HG03565 (cell line): ENCODE measurements around the gene KCNK7.

ENCODE experiments used
- ATAC-seq: cut with Tn5 transposase; IDR thresholded peaks from one replicate; pipeline ENCODE4 v1.9.1; 2021; ENCODE audit warnings: mild to moderate bottlenecking, moderate library complexity; ENCODE audit not compliant: unreplicated experiment

The KCNK7 gene

GRCh38 chr11:65558930-65559509 is 36.6 kb downstream of the KCNK7 start:
- no peak for ATAC-seq

- no peak for ATAC-seq
These were observed 37.3 kb downstream of the KCNK7 start, which contains the start of gene LTBP3 for GRCh38 chr11:65558002-65558929. LTBP3 (minus strand) TSS chr11:65558359; CDS start chr11:65557959, 400 bp downstream.

GRCh38 chr11:65557280-65558001 is 38.2 kb downstream of the KCNK7 start:
- ATAC-seq = no peak

- no peak for ATAC-seq
These were observed 38.9 kb downstream of the KCNK7 start for GRCh38 chr11:65556470-65557279.

GRCh38 chr11:65555693-65556231 is 39.8 kb downstream of the KCNK7 start:
- ATAC-seq = no peak

- ATAC-seq = no peak
These were observed 40.7 kb downstream of the KCNK7 start for GRCh38 chr11:65554842-65555430.

GRCh38 chr11:65554057-65554818 is 41.4 kb downstream of the KCNK7 start:
- no peak for ATAC-seq

GRCh38 chr11:65553301-65554001 is 42.1 kb downstream of the KCNK7 start:
- no peak for ATAC-seq

GRCh38 chr11:65552388-65552951 is 43.1 kb downstream of the KCNK7 start:
- no peak for ATAC-seq

- no peak for ATAC-seq
These were observed 43.8 kb downstream of the KCNK7 start for GRCh38 chr11:65551572-65552387.

GRCh38 chr11:65549096-65549495 is 46.5 kb downstream of the KCNK7 start:
- ATAC-seq = no peak

- no peak for ATAC-seq
These were observed 47.2 kb downstream of the KCNK7 start for GRCh38 chr11:65548395-65548794.

- no peak for ATAC-seq
These were observed 48.0 kb downstream of the KCNK7 start for GRCh38 chr11:65547446-65548125.

- ATAC-seq = peak; percentile 43
These were observed 49.2 kb downstream of the KCNK7 start for GRCh38 chr11:65546217-65546958.

GRCh38 chr11:65545853-65546216 is 49.8 kb downstream of the KCNK7 start:
- no peak for ATAC-seq
